ENCODE data around the gene ORAI3.
A peak's percentile ranks its signal among the peaks of the same experiment; 100 is the strongest.

ORAI3 gene

DNA sequence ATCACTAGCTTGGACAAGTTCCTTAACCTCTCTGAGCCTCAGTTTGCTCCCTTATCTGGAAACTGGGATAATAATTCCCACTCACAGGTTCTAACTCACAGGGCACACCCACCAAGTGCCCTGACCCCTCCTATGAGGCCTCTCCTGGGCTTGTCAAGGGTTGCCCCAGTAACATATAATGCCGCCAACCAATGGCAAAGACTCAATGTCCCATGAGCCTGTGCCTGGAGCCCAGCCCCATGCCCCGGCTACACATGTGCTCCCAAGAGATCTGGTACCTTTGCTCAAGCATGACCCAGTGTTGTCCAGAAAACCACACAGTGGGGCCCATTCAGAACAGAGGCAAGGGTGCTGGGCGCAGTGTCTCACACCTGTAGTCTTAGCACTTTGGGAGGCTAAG, 34.0 kb upstream of the ORAI3 start:
- in situ Hi-C loops (cut with HindIII; ENCODE audit: low sequenced_read_pairs): no loop called here
- TF ChIP-seq, protein P1, sequence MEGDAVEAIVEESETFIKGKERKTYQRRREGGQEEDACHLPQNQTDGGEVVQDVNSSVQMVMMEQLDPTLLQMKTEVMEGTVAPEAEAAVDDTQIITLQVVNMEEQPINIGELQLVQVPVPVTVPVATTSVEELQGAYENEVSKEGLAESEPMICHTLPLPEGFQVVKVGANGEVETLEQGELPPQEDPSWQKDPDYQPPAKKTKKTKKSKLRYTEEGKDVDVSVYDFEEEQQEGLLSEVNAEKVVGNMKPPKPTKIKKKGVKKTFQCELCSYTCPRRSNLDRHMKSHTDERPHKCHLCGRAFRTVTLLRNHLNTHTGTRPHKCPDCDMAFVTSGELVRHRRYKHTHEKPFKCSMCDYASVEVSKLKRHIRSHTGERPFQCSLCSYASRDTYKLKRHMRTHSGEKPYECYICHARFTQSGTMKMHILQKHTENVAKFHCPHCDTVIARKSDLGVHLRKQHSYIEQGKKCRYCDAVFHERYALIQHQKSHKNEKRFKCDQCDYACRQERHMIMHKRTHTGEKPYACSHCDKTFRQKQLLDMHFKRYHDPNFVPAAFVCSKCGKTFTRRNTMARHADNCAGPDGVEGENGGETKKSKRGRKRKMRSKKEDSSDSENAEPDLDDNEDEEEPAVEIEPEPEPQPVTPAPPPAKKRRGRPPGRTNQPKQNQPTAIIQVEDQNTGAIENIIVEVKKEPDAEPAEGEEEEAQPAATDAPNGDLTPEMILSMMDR (IDR thresholded peaks at IDR 0.05; ENCODE audit: low read depth, low read length): no peak
- no peak for DNase-seq (ENCODE audit: low read depth, low spot score)
- no peak overlapping the region for H3K4me3 ChIP-seq (ENCODE audit: low read depth, low read length)

DNA sequence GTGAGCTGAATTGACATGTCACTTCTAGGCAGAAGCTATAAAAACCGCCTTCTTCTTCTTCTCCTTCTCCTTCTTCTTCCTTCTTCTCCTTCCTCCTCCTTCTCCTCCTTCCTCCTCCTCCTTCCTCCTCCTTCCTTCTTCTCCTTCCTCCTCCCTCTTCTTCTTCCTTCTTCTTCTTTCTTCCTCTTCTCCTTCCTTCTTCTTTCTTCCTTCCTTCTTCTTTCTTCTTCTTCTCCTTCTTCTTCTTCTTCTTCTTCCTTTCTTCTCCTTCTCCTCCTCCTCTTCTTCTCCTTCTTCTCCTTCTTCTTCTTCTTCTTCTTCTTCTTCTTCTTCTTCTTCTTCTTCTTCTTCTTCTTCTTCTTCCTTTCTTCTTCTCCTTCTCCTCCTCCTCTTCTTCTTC, 30.3 kb upstream of the ORAI3 start:
- in situ Hi-C loops (cut with HindIII; ENCODE audit: low sequenced_read_pairs): no loop called here

DNA sequence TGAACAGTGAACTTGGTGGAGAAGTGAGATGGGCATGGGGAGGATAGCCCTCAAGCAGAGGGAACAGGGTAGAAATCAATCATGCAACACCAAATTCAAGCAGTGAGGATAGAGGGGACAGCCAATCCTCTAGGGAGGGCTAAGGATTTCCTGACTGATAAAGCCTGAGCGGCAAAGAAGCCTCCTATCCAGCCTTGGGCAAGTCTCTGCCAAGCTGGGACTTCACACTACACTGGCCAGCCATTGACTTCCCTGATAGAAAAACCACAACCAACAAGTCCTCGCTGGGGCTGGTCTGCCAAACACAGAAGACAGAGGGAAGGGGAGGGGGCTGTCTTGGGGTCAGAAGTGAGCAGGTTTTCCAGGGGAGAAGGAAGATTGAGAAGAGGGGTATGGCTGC, 28.0 kb upstream of the ORAI3 start:
- no peak for DNase-seq (ENCODE audit: low read depth, low spot score)
- in situ Hi-C loops (cut with HindIII; ENCODE audit: low sequenced_read_pairs): no loop called here
- H3K4me3 ChIP-seq (ENCODE audit: low read depth, low read length): no peak overlapping the region
- TF ChIP-seq, protein P1 (IDR thresholded peaks at IDR 0.05; ENCODE audit: low read depth, low read length): no peak

More for the DNA sequence above, 30.3 kb upstream of the ORAI3 start:
- H3K4me3 ChIP-seq (ENCODE audit: low read depth, low read length): no peak overlapping the region
- TF ChIP-seq, protein P1 (IDR thresholded peaks at IDR 0.05; ENCODE audit: low read depth, low read length): no peak
- no peak for DNase-seq (ENCODE audit: low read depth, low spot score)

DNA sequence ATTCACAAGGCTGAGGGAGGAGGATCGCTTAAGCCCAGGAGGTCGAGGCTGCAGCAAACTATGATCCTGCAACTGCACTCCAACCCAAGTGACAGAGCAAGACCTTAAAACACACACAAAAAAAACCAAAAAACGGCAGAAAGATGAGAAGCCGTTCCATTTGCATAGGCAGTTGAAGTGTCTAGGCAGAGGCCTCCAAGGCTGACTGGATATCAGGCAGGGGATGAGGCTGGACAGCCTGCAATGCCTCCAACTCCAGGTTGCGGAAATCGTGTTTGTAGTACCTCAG, 27.5 kb upstream of the ORAI3 start:
- in situ Hi-C loops (cut with HindIII; ENCODE audit: low sequenced_read_pairs): no loop called here
- peak overlapping the region; percentile 63 for H3K4me3 ChIP-seq (ENCODE audit: low read depth, low read length)
- no peak for DNase-seq (ENCODE audit: low read depth, low spot score)
- TF ChIP-seq, protein P1 (IDR thresholded peaks at IDR 0.05; ENCODE audit: low read depth, low read length): no peak

DNA sequence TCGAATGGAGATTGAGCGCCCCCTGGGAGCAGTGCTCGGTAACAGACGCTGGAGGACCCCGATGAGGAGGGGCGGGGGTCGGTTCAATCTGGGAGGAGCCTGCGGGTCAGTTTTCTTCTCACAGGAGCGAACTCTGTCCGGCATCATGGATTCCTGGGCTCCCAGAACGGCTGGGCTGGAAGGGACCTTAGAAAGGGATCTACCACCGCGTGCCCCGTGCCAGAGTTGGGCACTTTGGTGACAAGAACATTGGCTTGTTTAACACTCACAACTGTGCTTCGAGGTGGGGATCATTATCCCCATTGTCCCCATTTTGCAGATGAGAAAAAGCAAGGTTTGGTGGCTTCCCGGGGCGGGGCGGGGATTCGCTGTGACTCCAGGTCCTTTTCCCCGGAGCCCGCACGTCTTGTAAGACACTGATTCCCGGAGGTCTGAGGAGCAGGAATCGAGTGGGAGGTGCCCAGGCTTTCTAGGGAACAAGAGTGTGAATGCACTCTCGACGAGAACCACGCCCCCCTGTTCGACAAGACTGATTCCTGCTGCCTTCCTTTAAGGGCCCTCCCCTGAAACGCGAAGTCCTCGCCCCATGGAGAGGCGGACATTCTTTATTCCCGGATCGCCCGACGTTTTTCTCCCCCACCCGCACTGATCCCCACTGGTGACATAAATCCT, 27.0 kb upstream of the ORAI3 start:
- in situ Hi-C loops (cut with HindIII; ENCODE audit: low sequenced_read_pairs): no loop called here
- peak overlapping the region; percentile 63 for H3K4me3 ChIP-seq (ENCODE audit: low read depth, low read length)
- peak; percentile 90 for DNase-seq (ENCODE audit: low read depth, low spot score)
- TF ChIP-seq, protein P1 (IDR thresholded peaks at IDR 0.05; ENCODE audit: low read depth, low read length): peak; percentile 94

DNA sequence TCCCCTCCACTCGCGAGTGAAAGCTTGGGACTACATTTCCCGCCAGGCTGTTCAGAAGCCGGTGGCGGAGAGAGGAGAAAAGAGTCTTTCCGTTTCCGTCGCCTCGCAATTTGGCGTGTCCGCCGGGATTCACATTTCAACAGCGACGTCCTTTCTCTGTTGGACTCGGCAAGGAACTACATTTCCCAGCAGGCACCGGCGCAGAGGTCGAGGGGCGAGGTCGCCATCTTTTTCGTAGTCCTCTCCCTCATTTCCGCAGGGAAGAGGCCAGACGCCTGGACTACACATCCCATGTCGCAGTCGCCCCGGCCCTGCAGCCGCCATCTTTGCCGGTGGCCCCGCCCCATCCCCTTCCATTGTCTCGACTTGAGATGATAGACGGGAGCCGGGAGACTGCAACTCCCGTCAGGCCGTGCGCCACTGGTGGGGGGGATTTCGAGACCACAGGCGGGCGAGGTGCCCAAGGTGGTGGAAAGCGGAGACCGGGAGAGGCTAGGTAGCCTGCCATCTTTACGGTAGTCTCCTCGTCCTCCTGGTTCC, 26.4 kb upstream of the ORAI3 start:
- H3K4me3 ChIP-seq (ENCODE audit: low read depth, low read length): peak overlapping the region; percentile 94
- DNase-seq (ENCODE audit: low read depth, low spot score): peak; percentile 100
- in situ Hi-C loops (cut with HindIII; ENCODE audit: low sequenced_read_pairs): no loop called here
- TF ChIP-seq, protein P1 (IDR thresholded peaks at IDR 0.05; ENCODE audit: low read depth, low read length): no peak
